Measurements from ENCODE around the gene GPR17. TPM values are rescaled to one million over a fixed set of nuclear protein-coding genes. Genes with fewer than 3 reads are reported as not detected.
A peak's percentile ranks its signal among the peaks of the same experiment; 100 is the strongest.

The GPR17 gene
- total RNA-seq, 1 donor from 2014 or later = 0.18 TPM

DNA sequence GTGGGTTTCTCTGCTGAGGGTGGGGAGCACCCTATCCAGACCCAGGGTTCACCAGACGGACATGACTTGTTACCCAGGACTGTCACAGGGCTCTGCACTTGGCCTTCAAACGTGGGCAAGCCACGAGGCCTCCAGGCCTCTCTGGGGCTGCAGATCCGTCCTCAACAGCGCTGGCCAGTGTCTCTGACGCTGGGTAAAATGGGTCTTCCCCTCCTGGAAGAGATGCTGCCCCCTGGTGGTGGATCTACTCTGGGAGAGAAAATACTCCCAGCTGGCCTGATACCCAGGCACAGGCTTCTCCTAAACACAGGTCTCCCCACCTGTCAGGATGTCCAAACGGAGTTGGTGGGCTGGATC lies 3.7 kb downstream of the GPR17 start:
- H3K9ac ChIP-seq (ENCODE audit: low read length) = no peak overlapping the region

GRCh38 chr2:127650041-127650784 lies 4.3 kb downstream of the GPR17 start:
- H3K27me3 ChIP-seq (ENCODE audit: insufficient read depth, low read length) = no peaks in the 10 kb centered on the region
- no peak overlapping the region for H2AFZ ChIP-seq (ENCODE audit: low read depth, low read length)
- no peaks in the 10 kb centered on the region for H3K79me2 ChIP-seq (ENCODE audit: insufficient read depth, low read length)
- H4K20me1 ChIP-seq (ENCODE audit: insufficient read depth, low read length) = no peaks in the 10 kb centered on the region
- H3K27me3 Mint-ChIP-seq (ENCODE audit: low read depth, unreplicated experiment) = peaks cover 2% of the 10 kb centered on the region
- FAIRE-seq = no peak
- no peak overlapping the region for H3K27ac ChIP-seq (ENCODE audit: low read depth, low read length)
- H3K9me3 ChIP-seq (ENCODE audit: insufficient read depth, low read depth, low read length) = no peaks in the 10 kb centered on the region
- H3K4me1 Mint-ChIP-seq (ENCODE audit: low read depth, unreplicated experiment) = peaks cover 25% of the 10 kb centered on the region
- no peak overlapping the region for H3K9ac ChIP-seq (ENCODE audit: low read length)
- TF ChIP-seq, protein P1, sequence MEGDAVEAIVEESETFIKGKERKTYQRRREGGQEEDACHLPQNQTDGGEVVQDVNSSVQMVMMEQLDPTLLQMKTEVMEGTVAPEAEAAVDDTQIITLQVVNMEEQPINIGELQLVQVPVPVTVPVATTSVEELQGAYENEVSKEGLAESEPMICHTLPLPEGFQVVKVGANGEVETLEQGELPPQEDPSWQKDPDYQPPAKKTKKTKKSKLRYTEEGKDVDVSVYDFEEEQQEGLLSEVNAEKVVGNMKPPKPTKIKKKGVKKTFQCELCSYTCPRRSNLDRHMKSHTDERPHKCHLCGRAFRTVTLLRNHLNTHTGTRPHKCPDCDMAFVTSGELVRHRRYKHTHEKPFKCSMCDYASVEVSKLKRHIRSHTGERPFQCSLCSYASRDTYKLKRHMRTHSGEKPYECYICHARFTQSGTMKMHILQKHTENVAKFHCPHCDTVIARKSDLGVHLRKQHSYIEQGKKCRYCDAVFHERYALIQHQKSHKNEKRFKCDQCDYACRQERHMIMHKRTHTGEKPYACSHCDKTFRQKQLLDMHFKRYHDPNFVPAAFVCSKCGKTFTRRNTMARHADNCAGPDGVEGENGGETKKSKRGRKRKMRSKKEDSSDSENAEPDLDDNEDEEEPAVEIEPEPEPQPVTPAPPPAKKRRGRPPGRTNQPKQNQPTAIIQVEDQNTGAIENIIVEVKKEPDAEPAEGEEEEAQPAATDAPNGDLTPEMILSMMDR (IDR thresholded peaks at IDR 0.05; ENCODE audit: insufficient read depth, low read depth, low read length) = no peak
- no peak for TF ChIP-seq EZH2 (IDR thresholded peaks at IDR 0.05; ENCODE audit: insufficient read depth, low read length)
- no peak for DNase-seq (ENCODE audit: low read depth)
- H3K36me3 ChIP-seq (ENCODE audit: insufficient read depth, low read length) = no peaks in the 10 kb centered on the region
- no peak overlapping the region for H3K4me3 Mint-ChIP-seq (ENCODE audit: unreplicated experiment)
- H3K9me3 Mint-ChIP-seq (ENCODE audit: unreplicated experiment) = no peaks in the 10 kb centered on the region
- peaks cover 17% of the 10 kb centered on the region for H3K4me1 ChIP-seq (ENCODE audit: insufficient read depth, low read length)
- no peak overlapping the region for H3K4me3 ChIP-seq (ENCODE audit: insufficient read depth, low read depth, low read length)
- peaks cover 22% of the 10 kb centered on the region for H3K36me3 Mint-ChIP-seq (ENCODE audit: low read depth, unreplicated experiment)
- H3K27ac Mint-ChIP-seq (ENCODE audit: unreplicated experiment) = no peak overlapping the region
- no peak overlapping the region for H3K4me2 ChIP-seq (ENCODE audit: low read length)

More for the DNA sequence above, 3.7 kb downstream of the GPR17 start:
- Histone ChIP-seq H4K20me1 (ENCODE audit: insufficient read depth, low read length) (no peaks in the 10 kb centered on the region), H2AFZ (ENCODE audit: low read depth, low read length) (no peak overlapping the region), H3K4me3 (ENCODE audit: insufficient read depth, low read depth, low read length) (no peak overlapping the region), H3K4me1 (ENCODE audit: insufficient read depth, low read length) (peaks cover 17% of the 10 kb centered on the region), H3K27me3 (ENCODE audit: insufficient read depth, low read length) (no peaks in the 10 kb centered on the region), H3K79me2 (ENCODE audit: insufficient read depth, low read length) (no peaks in the 10 kb centered on the region), H3K4me2 (ENCODE audit: low read length) (no peak overlapping the region), H3K27ac (ENCODE audit: low read depth, low read length) (no peak overlapping the region), H3K9me3 (ENCODE audit: insufficient read depth, low read depth, low read length) (no peaks in the 10 kb centered on the region), H3K36me3 (ENCODE audit: insufficient read depth, low read length) (no peaks in the 10 kb centered on the region)
- FAIRE-seq (peak; percentile 65), DNase-seq (ENCODE audit: low read depth) (peak; percentile 49)
- Mint-ChIP-seq H3K4me3 (ENCODE audit: unreplicated experiment) (no peak overlapping the region), H3K36me3 (ENCODE audit: low read depth, unreplicated experiment) (peaks cover 22% of the 10 kb centered on the region), H3K9me3 (ENCODE audit: unreplicated experiment) (no peaks in the 10 kb centered on the region), H3K4me1 (ENCODE audit: low read depth, unreplicated experiment) (peaks cover 26% of the 10 kb centered on the region), H3K27me3 (ENCODE audit: low read depth, unreplicated experiment) (peaks cover 2% of the 10 kb centered on the region), H3K27ac (ENCODE audit: unreplicated experiment) (peak overlapping the region; percentile 34)
- TF ChIP-seq, protein P1 (IDR thresholded peaks at IDR 0.05; ENCODE audit: insufficient read depth, low read depth, low read length) = peak; percentile 71
- TF ChIP-seq EZH2 (IDR thresholded peaks at IDR 0.05; ENCODE audit: insufficient read depth, low read length) = no peak

GRCh38 chr2:127650785-127651380 lies 4.9 kb downstream of the GPR17 start:
- Histone ChIP-seq H3K4me1 (ENCODE audit: insufficient read depth, low read length) (peaks cover 17% of the 10 kb centered on the region), H3K4me3 (ENCODE audit: insufficient read depth, low read depth, low read length) (no peak overlapping the region), H3K27ac (ENCODE audit: low read depth, low read length) (no peak overlapping the region), H3K27me3 (ENCODE audit: insufficient read depth, low read length) (no peaks in the 10 kb centered on the region), H3K36me3 (ENCODE audit: insufficient read depth, low read length) (no peaks in the 10 kb centered on the region), H4K20me1 (ENCODE audit: insufficient read depth, low read length) (no peaks in the 10 kb centered on the region), H3K9me3 (ENCODE audit: insufficient read depth, low read depth, low read length) (no peaks in the 10 kb centered on the region), H3K4me2 (ENCODE audit: low read length) (no peak overlapping the region), H3K79me2 (ENCODE audit: insufficient read depth, low read length) (no peaks in the 10 kb centered on the region), H2AFZ (ENCODE audit: low read depth, low read length) (no peak overlapping the region), H3K9ac (ENCODE audit: low read length) (no peak overlapping the region)
- no peaks in the 10 kb centered on the region for H3K9me3 Mint-ChIP-seq (ENCODE audit: unreplicated experiment)
- no peak for FAIRE-seq
- H3K27me3 Mint-ChIP-seq (ENCODE audit: low read depth, unreplicated experiment) = peaks cover 2% of the 10 kb centered on the region
- H3K4me1 Mint-ChIP-seq (ENCODE audit: low read depth, unreplicated experiment) = peaks cover 23% of the 10 kb centered on the region
- TF ChIP-seq, protein P1 (IDR thresholded peaks at IDR 0.05; ENCODE audit: insufficient read depth, low read depth, low read length) = no peak
- TF ChIP-seq EZH2 (IDR thresholded peaks at IDR 0.05; ENCODE audit: insufficient read depth, low read length) = no peak
- H3K4me3 Mint-ChIP-seq (ENCODE audit: unreplicated experiment) = no peak overlapping the region
- peak; percentile 42 for DNase-seq (ENCODE audit: low read depth)
- H3K27ac Mint-ChIP-seq (ENCODE audit: unreplicated experiment) = no peak overlapping the region
- peaks cover 22% of the 10 kb centered on the region for H3K36me3 Mint-ChIP-seq (ENCODE audit: low read depth, unreplicated experiment)

All from astrocyte (in vitro differentiated cells and primary cell).